Tibial nerve (tissue), 4 donors: ENCODE measurements around the gene SLC2A8. TPM values are rescaled to one million over a fixed set of nuclear protein-coding genes. Genes with fewer than 3 reads are reported as not detected.

Experiments used
- DNase-seq, 2 donors: peaks; one replicate each; pipeline ENCODE4 v3.0.0-alpha.2; 2019; ENCODE audit warnings: low spot score in 2 of 2
- H3K27ac ChIP-seq, 4 donors: fragments of 200-600 bp; sonication (generic) in 3 of 4; one replicate each; pipeline ENCODE4 v1.5.1; 2017 to 2019; ENCODE audit warnings: mild to moderate bottlenecking in 1 of 4
- H3K27me3 ChIP-seq, 2 donors: fragments of 200-600 bp; sonication (generic) in 1 of 2; one replicate each; pipeline versions ENCODE4 v1.5.1 to v1.6.0; 2017 to 2019
- H3K36me3 ChIP-seq, 3 donors: fragments of 200-600 bp; sonication (generic); one replicate each; pipeline ENCODE4 v1.5.1; 2018 to 2019
- H3K4me1 ChIP-seq, 4 donors: fragments of 200-600 bp; sonication (generic) in 3 of 4; one replicate each; pipeline ENCODE4 v1.5.1; 2017 to 2019
- H3K4me3 ChIP-seq, 4 donors: fragments of 200-600 bp; sonication (generic) in 3 of 4; one replicate each; pipeline ENCODE4 v1.5.1; 2017 to 2019; ENCODE audit warnings: mild to moderate bottlenecking in 1 of 4, moderate library complexity in 1 of 4
- H3K9me3 ChIP-seq, 4 donors: fragments of 200-600 bp; sonication (generic) in 3 of 4; one replicate each; pipeline ENCODE4 v1.5.1; 2017 to 2019
- CTCF ChIP-seq, 5 experiments: fragments of 200-600 bp in 3 of 5; fragments of 450-650 bp in 2 of 5; sonication (generic) in 3 of 5; IDR thresholded peaks; one replicate each; pipeline ENCODE4 v1.5.1; 2016 to 2019; ENCODE audit warnings: antibody characterized with exemption in 5 of 5, mild to moderate bottlenecking in 3 of 5, moderate library complexity in 2 of 5
- EP300 ChIP-seq, 2 donors: sonication (generic); formaldehyde crosslinking; IDR thresholded peaks; one replicate each; pipeline ENCODE4 v1.6.1; 2017; ENCODE audit warnings: antibody characterized with exemption in 2 of 2, mild to moderate bottlenecking in 1 of 2
- POLR2A ChIP-seq, 2 donors: fragments of 450-650 bp; IDR thresholded peaks; one replicate each; pipeline ENCODE4 v1.6.1; 2017; ENCODE audit warnings: antibody characterized with exemption in 2 of 2, mild to moderate bottlenecking in 2 of 2, moderate library complexity in 2 of 2
- WGBS, 2 donors: methylation state at CpG; one replicate each; pipeline ENCODE4 v1.1.5; 2018; 5-methylcytosine and 5-hydroxymethylcytosine counted together
- total RNA-seq, 4 donors: library from RNA; depleted of rRNA; stranded (reverse); fragments of >200 nt; gene quantifications; one replicate each; pipeline ENCODE4 v1.1.0, GENCODE V29; 2016

The SLC2A8 gene
- total RNA-seq, 4 donors from 2014 or later, result 30.4 to 46.2 (median 31.7) TPM

GRCh38 chr9:127390248-127390545 is 6.8 kb upstream of the SLC2A8 start:
- H3K27me3 ChIP-seq, result no peaks in the 10 kb centered on the region
- no peaks in the 10 kb centered on the region for H3K9me3 ChIP-seq
- H3K4me3 ChIP-seq, result no peak overlapping the region
- H3K36me3 ChIP-seq, result peaks cover 0 to 15% (median 0%) of the 10 kb centered on the region in 3 donors
- 65 to 76% methylated on average over 2 of the region's 2 CpGs for WGBS, 2 donors
- DNase-seq, result no peak
- H3K4me1 ChIP-seq, result peaks cover 0 to 17% (median 5%) of the 10 kb centered on the region in 4 donors
- H3K27ac ChIP-seq, result no peak overlapping the region
- TF ChIP-seq CTCF (IDR thresholded peaks at IDR 0.05) (no peak), EP300 (IDR thresholded peaks at IDR 0.05) (no peak), POLR2A (IDR thresholded peaks at IDR 0.05) (no peak)

- 63 to 64% methylated on average over 5 of the region's 5 CpGs for WGBS, 2 donors
- no peak overlapping the region for H3K27ac ChIP-seq
- TF ChIP-seq EP300 (IDR thresholded peaks at IDR 0.05) (no peak), CTCF (IDR thresholded peaks at IDR 0.05) (no peak), POLR2A (IDR thresholded peaks at IDR 0.05) (no peak)
- no peaks in the 10 kb centered on the region for H3K27me3 ChIP-seq
- no peaks in the 10 kb centered on the region for H3K9me3 ChIP-seq
- no peak for DNase-seq
- no peak overlapping the region for H3K4me3 ChIP-seq
- H3K4me1 ChIP-seq, result peaks cover 0 to 17% (median 5%) of the 10 kb centered on the region in 4 donors
- peaks cover 0 to 15% (median 0%) of the 10 kb centered on the region in 3 donors for H3K36me3 ChIP-seq
Observed at GRCh38 chr9:127390563-127390962, 6.4 kb upstream of the SLC2A8 start.

GRCh38 chr9:127392166-127392565 is 4.8 kb upstream of the SLC2A8 start:
- WGBS, 2 donors, result 76 to 82% methylated on average over 5 of the region's 5 CpGs
- peaks cover 0 to 24% (median 5%) of the 10 kb centered on the region in 4 donors for H3K4me1 ChIP-seq
- no peak overlapping the region for H3K4me3 ChIP-seq
- no peak for DNase-seq
- no peaks in the 10 kb centered on the region for H3K27me3 ChIP-seq
- no peak for TF ChIP-seq EP300 (IDR thresholded peaks at IDR 0.05)
- TF ChIP-seq POLR2A (IDR thresholded peaks at IDR 0.05), result no peak
- TF ChIP-seq CTCF (IDR thresholded peaks at IDR 0.05), result no peak
- no peaks in the 10 kb centered on the region for H3K9me3 ChIP-seq
- H3K36me3 ChIP-seq, result peaks cover 0 to 15% (median 0%) of the 10 kb centered on the region in 3 donors
- H3K27ac ChIP-seq, result no peak overlapping the region

GRCh38 chr9:127392976-127393375 is 4.0 kb upstream of the SLC2A8 start:
- H3K27me3 ChIP-seq, result no peaks in the 10 kb centered on the region
- no peak overlapping the region for H3K27ac ChIP-seq
- no peak for TF ChIP-seq POLR2A (IDR thresholded peaks at IDR 0.05)
- TF ChIP-seq CTCF (IDR thresholded peaks at IDR 0.05), result no peak
- TF ChIP-seq EP300 (IDR thresholded peaks at IDR 0.05), result no peak
- DNase-seq, result no peak
- peaks cover 0 to 15% (median 0%) of the 10 kb centered on the region in 3 donors for H3K36me3 ChIP-seq
- no peaks in the 10 kb centered on the region for H3K9me3 ChIP-seq
- H3K4me3 ChIP-seq, result no peak overlapping the region
- WGBS, 2 donors, result 87 to 92% methylated on average over 5 of the region's 5 CpGs
- H3K4me1 ChIP-seq, result peaks cover 0 to 25% (median 8%) of the 10 kb centered on the region in 4 donors

GRCh38 chr9:127393645-127394044 is 3.3 kb upstream of the SLC2A8 start:
- WGBS, 2 donors, result 44 to 52% methylated on average over 2 of the region's 2 CpGs
- Histone ChIP-seq H3K36me3 (peaks cover 0 to 15% (median 0%) of the 10 kb centered on the region in 3 donors), H3K27me3 (no peaks in the 10 kb centered on the region), H3K4me3 (no peak overlapping the region), H3K27ac (no peak overlapping the region), H3K9me3 (no peaks in the 10 kb centered on the region), H3K4me1 (peaks cover 0 to 25% (median 13%) of the 10 kb centered on the region in 4 donors)
- no peak for DNase-seq
- TF ChIP-seq POLR2A (IDR thresholded peaks at IDR 0.05) (no peak), CTCF (IDR thresholded peaks at IDR 0.05) (no peak), EP300 (IDR thresholded peaks at IDR 0.05) (no peak)
